ENCODE results near the gene GDF11.

The GDF11 gene

DNA sequence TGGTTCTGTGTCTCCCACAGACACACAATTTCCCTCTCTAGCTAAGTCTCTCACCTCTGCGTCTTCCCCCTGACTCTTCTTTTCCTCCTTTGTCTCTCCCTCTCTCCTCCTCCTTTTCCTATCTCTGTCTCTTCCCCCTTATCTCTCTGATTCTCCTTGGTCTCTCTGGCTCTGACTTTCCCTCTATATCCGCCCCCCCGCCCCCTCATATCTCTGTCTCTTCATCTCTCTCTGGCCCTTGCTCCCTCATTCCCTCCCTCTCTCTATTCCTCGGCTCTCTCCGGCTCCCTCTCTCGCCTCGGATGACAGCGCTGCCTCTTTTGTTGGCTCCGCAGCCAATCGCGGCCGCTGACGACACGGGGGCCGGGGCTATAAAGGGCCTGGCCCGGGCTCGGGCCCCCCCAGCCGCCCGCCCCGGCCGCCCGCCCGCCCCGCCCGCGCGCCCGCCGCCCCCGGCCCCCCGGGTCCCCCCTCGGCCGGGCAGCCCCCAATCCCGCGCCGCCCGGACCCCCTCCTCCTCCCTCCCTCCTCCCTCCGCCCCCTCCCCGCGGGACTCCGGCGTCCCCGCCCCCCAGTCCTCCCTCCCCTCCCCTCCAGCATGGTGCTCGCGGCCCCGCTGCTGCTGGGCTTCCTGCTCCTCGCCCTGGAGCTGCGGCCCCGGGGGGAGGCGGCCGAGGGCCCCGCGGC lies at the start of gene GDF11:
Gene GDF11 (plus strand): TSS at position 404 of the 687 bp plus-strand sequence. CDS start 195 bp downstream, at position 599.
- peak; percentile 43 for DNase-seq (ENCODE audit: low spot score)

- no peak for DNase-seq (ENCODE audit: low spot score)
Measured at GRCh38 chr12:55693323-55694187, 49.4 kb upstream of the GDF11 start.

DNA sequence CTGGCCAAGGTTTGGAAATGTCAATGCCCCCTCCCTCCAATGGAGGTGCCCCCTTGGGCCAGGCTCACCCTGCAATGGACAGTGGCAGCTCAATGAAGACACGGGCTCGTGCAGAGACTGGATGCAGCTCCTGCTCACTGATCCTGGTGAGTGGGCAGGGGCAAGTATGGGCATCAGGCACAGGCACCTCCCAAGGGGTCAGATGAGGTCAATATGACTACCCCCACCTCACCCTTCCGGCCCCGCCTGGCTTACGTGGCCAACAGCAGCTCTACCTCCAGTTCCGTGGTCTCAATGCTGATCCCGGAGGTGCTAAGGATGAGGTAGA lies 48.8 kb upstream of the GDF11 start:
- DNase-seq (ENCODE audit: low spot score), result no peak

- no peak for DNase-seq (ENCODE audit: low spot score)
Measured at GRCh38 chr12:55694651-55695050, 48.3 kb upstream of the GDF11 start.

DNA sequence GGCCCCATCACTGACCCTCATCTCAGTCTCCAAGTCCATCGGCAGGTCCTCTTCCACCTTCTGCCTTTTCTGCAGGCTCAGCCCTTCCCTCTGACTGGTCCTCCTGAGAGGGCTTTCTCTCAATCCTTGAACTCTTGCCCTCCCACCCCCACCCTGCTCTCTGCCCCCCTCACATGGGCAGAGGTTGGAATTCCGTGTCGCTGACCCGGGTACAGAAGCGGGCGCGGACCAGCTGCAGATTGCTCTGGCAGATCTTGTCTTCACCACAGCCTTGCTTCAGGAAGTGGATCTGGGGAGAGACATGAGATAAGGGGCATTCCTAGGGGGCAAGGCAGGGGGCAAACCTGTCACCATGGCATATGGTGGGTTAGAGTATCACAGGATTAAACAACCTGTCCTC lies 47.6 kb upstream of the GDF11 start:
- no peak for DNase-seq (ENCODE audit: low spot score)

DNA sequence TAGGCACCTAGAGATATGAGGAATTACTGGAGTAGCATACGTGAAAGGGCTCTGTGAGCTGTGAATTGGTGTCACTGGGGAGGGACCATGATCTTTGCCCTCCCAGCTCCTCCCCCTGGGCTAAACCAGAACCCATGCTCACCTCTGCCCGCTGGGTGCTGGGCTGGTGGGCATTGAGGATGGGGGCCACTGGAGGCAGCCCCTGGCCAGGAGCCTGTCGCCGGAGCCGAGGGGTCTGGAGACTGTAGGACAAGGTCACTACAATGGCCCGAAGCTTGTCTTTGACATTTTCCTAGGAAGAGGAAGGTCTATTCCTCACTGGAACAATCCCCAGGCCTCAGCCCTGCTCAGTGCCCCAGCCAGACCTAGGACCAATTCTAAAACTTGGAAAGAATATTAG lies 46.8 kb upstream of the GDF11 start:
- no peak for DNase-seq (ENCODE audit: low spot score)

- no peak for DNase-seq (ENCODE audit: low spot score)
Measured at GRCh38 chr12:55696796-55697462, 46.0 kb upstream of the GDF11 start.

DNA sequence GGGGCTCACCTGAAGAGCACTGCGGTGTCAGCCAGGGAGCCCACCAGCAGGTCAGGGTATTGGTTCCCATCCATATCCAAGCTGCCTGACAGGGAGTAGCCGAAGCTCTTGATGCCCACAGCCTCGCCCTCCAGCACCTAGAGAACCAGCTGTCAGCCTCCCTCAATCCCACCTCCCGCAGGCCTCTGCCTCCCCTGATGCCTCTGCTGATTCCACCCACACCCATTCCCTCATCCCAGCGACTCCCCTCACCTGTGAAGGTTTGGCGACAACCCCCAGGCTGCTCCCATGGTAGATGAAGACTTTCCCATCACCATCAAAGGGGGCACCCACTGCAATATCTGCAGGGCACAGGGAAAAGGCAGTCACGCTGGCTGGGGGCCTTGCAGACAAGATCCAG lies 45.2 kb upstream of the GDF11 start:
- no peak for DNase-seq (ENCODE audit: low spot score)

- DNase-seq (ENCODE audit: low spot score), result no peak
Measured at GRCh38 chr12:55698241-55698955, 44.5 kb upstream of the GDF11 start.

- no peak for DNase-seq (ENCODE audit: low spot score)
Measured at GRCh38 chr12:55698965-55699364, 44.0 kb upstream of the GDF11 start.

GRCh38 chr12:55699471-55700055 lies 43.4 kb upstream of the GDF11 start:
- DNase-seq (ENCODE audit: low spot score), result no peak

- DNase-seq (ENCODE audit: low spot score), result no peak
Measured at GRCh38 chr12:55700255-55701018, 42.5 kb upstream of the GDF11 start.

GRCh38 chr12:55702861-55703260 lies 40.1 kb upstream of the GDF11 start:
- no peak for DNase-seq (ENCODE audit: low spot score)

DNA sequence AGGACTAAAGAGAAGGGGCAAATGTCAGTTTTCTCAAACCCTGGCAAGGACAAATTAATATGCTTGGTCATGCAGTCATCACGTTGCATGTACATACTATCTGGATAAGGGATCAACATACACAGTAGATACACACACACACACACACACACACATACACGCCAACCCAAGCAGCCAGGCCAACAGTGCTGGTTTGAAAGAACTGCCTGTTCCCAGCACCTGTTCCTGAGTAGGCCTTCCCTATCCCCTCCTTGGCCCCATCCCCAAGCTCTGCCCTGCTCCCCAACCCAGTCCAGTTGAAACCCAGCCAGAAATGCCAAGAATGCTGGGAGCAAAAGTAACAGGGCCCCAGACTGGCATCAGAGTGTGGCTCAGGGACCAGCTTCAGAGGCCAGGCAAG lies 39.6 kb upstream of the GDF11 start:
- no peak for DNase-seq (ENCODE audit: low spot score)

- no peak for DNase-seq (ENCODE audit: low spot score)
Measured at GRCh38 chr12:55703901-55704761, 38.8 kb upstream of the GDF11 start.

GRCh38 chr12:55704824-55705718 lies 37.9 kb upstream of the GDF11 start:
- no peak for DNase-seq (ENCODE audit: low spot score)

DNA sequence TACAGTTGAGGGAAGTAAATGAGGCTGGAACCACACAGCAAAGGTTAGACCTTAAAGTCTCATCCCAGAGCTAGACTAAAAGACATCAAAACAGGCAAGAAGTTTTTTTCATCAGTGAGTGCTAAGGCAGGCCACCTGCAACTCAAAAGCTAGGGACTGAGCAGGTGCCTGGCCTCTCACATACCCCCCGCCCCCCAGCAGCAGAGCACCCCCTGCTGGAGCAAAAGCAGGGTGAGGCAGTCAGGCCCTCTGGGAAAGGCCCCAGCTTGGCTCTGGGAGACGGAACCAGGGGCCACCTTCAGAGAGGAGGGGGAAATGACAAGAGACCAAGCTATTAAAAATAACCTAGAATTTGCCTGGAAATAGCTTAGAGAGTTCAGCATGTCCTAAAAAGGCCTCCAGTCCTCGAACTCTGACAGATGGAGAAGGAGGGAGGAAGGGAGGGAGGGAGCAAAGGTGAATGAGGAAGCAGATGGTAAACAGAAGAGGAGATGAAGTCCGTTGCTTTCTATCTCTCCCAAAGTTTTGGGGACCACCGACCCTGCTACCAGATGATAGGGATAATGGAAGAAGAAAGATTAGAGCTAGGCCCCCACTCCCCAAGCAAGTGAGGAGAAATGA lies 37.0 kb upstream of the GDF11 start:
- no peak for DNase-seq (ENCODE audit: low spot score)

DNA sequence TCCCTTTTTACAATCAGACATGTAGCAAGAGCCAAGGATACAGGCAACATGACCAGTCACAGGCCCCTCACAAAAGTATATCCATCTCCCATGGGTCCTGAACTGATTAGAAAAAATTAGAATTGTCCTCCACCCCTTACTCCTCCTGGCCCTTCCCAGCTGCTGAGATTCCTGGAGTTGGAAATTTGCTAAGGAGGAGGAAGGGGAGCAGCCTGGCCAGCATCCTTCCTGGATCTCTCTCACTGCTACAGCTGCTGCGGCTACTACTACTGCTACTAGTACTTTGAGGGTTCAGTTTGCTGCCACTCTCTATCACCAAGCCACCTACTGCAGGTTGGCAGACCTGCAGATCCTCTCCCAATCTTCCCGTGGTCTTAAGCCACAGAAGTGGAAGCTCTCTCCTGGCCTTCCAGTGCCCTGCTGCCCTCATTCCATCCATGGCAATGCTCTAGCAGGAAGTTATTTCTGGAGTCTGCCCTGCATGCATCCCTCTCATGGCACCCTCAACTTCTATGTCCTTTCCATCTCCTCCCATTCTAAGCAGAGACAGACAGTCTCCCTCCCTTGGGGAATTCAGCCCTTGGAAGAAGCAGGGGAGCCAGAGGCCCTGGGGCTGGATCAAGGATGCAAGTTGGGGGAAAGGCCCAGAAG lies 36.2 kb upstream of the GDF11 start:
- no peak for DNase-seq (ENCODE audit: low spot score)
